ENCODE data around the gene TEX35. TPM values are rescaled to one million over a fixed set of nuclear protein-coding genes. Genes with fewer than 3 reads are reported as not detected.

TEX35 gene
- total and polyA plus RNA-seq, 9 donors, result not detected

DNA sequence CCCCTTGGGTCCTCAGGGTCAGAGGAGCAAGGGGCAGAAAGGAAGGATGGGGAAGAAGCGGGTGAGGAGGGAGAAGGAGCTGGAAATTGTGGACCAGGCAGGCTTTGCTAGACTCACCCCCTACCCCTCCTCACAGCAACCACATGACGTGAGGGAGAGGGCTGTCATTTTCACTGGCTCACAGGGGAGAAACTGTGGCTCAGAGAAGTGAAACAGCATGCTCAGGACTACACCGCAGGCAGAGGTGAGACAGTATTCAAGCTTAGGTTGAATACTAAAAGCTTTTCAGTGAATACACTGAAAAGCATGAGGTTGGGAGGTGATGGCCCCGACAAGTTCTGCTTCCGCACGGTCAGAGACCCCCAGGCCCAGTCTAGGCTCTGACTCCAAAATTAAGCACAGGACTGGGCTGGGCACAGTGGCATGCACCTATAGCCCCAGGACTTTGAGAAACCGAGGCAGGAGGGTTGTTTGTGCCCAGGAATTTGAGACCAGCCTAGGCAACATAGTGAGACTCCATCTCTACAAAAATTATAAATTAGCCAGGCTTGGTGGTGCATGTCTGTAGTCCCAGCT is 14.9 kb upstream of the TEX35 start:
- no peaks in the 10 kb centered on the region for H3K36me3 ChIP-seq
- no peak overlapping the region for H3K4me3 ChIP-seq
- no peak for TF ChIP-seq EP300 (IDR thresholded peaks at IDR 0.05)
- TF ChIP-seq POLR2A (IDR thresholded peaks at IDR 0.05), result no peak
- TF ChIP-seq CTCF (IDR thresholded peaks at IDR 0.05), result no peak
- 90 to 95% (median 91%) methylated on average over 7 of the region's 7 CpGs for WGBS, 3 donors
- intact Hi-C loops (cut with DNase I), result no loop called here
- no peaks in the 10 kb centered on the region for H3K27me3 ChIP-seq
- no peaks in the 10 kb centered on the region for H3K4me1 ChIP-seq (ENCODE audit: insufficient read depth)
- H3K27ac ChIP-seq, result no peak overlapping the region
- DNase-seq, result no peak
- H3K9me3 ChIP-seq, result no peaks in the 10 kb centered on the region

DNA sequence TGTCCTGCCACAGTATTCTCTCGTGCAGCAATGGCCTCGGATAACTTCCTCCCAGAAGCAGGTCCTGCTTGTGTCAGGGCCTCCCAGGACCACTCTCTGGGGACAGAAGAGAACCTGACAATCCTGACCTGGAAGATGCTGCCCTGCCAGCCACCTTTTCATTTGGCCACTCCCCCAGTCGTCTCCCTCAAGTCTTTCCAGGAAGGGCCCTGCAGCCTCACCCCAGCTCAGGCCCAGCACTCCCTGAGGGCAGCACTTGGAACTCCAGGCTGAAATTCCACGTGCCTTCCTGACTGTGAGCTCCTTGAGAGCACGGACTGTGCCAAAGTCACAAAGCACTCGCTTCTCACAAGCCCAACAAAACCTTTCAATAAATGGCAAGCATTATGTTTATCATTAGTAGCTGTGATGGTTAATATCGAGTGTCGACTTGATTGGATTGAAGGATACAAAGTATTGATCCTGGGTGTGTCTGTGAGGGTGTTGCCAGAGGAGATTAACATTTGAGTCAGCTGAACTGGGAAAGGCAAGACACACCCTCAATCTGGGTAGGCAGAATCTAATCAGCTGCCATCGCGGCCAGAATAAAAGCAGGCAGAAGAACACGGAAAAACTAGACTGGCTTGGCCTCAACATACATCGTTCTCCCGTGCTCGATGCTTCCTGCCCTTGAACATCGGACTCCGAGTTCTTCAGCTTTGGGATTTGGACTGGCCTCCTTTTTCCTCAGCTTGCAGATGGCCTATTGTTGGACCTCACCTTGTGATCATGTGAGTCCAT is 13.8 kb upstream of the TEX35 start:
- H3K27me3 ChIP-seq, result no peaks in the 10 kb centered on the region
- no peak overlapping the region for H3K27ac ChIP-seq
- 88 to 94% (median 89%) methylated on average over 16 of the region's 16 CpGs for WGBS, 3 donors
- no peaks in the 10 kb centered on the region for H3K9me3 ChIP-seq
- no peaks in the 10 kb centered on the region for H3K36me3 ChIP-seq
- intact Hi-C loops (cut with DNase I), result no loop called here
- DNase-seq, result no peak
- no peaks in the 10 kb centered on the region for H3K4me1 ChIP-seq (ENCODE audit: insufficient read depth)
- TF ChIP-seq POLR2A (IDR thresholded peaks at IDR 0.05), result no peak
- TF ChIP-seq CTCF (IDR thresholded peaks at IDR 0.05), result no peak
- TF ChIP-seq EP300 (IDR thresholded peaks at IDR 0.05), result no peak
- no peak overlapping the region for H3K4me3 ChIP-seq

- no peak for DNase-seq
- Histone ChIP-seq H3K4me3 (no peak overlapping the region), H3K9me3 (no peaks in the 10 kb centered on the region), H3K36me3 (no peaks in the 10 kb centered on the region), H3K4me1 (ENCODE audit: insufficient read depth) (no peaks in the 10 kb centered on the region), H3K27ac (no peak overlapping the region), H3K27me3 (no peaks in the 10 kb centered on the region)
- TF ChIP-seq CTCF (IDR thresholded peaks at IDR 0.05) (no peak), EP300 (IDR thresholded peaks at IDR 0.05) (no peak), POLR2A (IDR thresholded peaks at IDR 0.05) (no peak)
- intact Hi-C loops (cut with DNase I), result loop anchor here in 1 of 4 donors (5.0 kb wide), 1 partner anchor 188 kb away; no protein-coding TSS in a partner anchor
- 77 to 84% (median 83%) methylated on average over 11 of the region's 11 CpGs for WGBS, 3 donors
These were observed 12.7 kb upstream of the TEX35 start for GRCh38 chr1:178500091-178500770.

GRCh38 chr1:178500936-178501554 is 11.9 kb upstream of the TEX35 start:
- Histone ChIP-seq H3K9me3 (no peaks in the 10 kb centered on the region), H3K36me3 (no peaks in the 10 kb centered on the region), H3K4me3 (no peak overlapping the region), H3K27me3 (no peaks in the 10 kb centered on the region), H3K4me1 (ENCODE audit: insufficient read depth) (no peaks in the 10 kb centered on the region), H3K27ac (no peak overlapping the region)
- TF ChIP-seq POLR2A (IDR thresholded peaks at IDR 0.05) (no peak), EP300 (IDR thresholded peaks at IDR 0.05) (no peak), CTCF (IDR thresholded peaks at IDR 0.05) (no peak)
- intact Hi-C loops (cut with DNase I), result loop anchor here in 1 of 4 donors (5.0 kb wide), 1 partner anchor 189 kb away; no protein-coding TSS in a partner anchor
- 91 to 92% (median 92%) methylated on average over 10 of the region's 10 CpGs for WGBS, 3 donors
- DNase-seq, result no peak

Measured in ovary (tissue), 9 donors.